22Rv1 (cell line): ENCODE results near the gene PSMA8.
"Not testable (repeated sequence)": the region's sequence is repeated elsewhere in the genome, so short reads cannot be mapped to it uniquely, and the experiment has no call there.

Experiments used
- H3K27ac ChIP-seq: fragments of 450-650 bp; 2 replicates; pipeline ENCODE4 v1.5.1; 2017
- ZFX ChIP-seq: fragments of 450-650 bp; IDR thresholded peaks from 2 replicates; pipeline ENCODE4 v1.6.1; 2017; ENCODE audit warnings: antibody characterized with exemption, borderline replicate concordance
- TF ChIP-seq, protein P1 (sequence below): fragments of 450-650 bp; IDR thresholded peaks from 2 replicates; pipeline ENCODE4 v1.5.1; 2017; ENCODE audit warnings: mild to moderate bottlenecking

The PSMA8 gene

DNA sequence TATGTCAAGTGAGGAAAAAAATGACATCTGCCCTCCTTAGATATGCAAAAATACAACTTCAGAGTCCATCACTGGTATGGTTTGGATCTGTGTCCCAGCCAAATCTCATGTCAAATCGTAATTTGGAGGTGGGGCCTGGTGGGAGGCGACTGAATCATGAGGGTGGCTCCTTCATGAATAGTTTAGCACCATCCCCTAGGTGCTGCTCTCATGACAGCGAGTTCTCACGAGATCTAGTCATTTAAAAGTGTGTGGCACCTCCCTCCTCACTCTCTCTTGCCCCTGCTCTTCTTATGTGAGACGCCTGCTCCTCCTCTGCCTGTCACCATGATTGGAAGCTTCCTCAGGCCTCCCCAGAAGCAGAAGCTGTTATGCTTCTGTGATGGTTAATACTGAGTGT, 5.9 kb upstream of the PSMA8 start:
- no peak for TF ChIP-seq ZFX
- TF ChIP-seq, protein P1, sequence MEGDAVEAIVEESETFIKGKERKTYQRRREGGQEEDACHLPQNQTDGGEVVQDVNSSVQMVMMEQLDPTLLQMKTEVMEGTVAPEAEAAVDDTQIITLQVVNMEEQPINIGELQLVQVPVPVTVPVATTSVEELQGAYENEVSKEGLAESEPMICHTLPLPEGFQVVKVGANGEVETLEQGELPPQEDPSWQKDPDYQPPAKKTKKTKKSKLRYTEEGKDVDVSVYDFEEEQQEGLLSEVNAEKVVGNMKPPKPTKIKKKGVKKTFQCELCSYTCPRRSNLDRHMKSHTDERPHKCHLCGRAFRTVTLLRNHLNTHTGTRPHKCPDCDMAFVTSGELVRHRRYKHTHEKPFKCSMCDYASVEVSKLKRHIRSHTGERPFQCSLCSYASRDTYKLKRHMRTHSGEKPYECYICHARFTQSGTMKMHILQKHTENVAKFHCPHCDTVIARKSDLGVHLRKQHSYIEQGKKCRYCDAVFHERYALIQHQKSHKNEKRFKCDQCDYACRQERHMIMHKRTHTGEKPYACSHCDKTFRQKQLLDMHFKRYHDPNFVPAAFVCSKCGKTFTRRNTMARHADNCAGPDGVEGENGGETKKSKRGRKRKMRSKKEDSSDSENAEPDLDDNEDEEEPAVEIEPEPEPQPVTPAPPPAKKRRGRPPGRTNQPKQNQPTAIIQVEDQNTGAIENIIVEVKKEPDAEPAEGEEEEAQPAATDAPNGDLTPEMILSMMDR, result no peak
- no peak overlapping the region for H3K27ac ChIP-seq

- H3K27ac ChIP-seq, result not testable (repeated sequence)
Measured at GRCh38 chr18:26128192-26128591, 5.5 kb upstream of the PSMA8 start.

DNA sequence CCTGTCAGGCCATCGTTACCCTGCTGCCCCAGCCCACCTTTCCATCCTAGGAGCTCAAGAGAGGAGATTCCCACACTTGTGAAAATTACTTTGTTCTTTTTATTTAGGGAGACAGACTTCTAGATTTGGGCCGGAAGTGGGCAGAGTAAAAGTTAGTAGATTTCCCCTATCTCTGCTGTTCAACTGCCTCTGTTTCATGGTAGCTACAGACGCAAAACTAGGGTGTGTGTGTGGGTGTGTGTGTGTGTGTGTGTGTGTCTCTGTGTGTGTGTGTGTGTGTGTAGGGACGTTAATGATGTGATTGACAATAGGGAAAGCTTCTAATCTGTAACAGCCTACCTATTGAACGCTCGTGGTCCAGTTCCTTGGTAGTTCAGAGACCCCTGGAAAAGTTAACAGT, 438 bp downstream of the PSMA8 start:
- no peak overlapping the region for H3K27ac ChIP-seq
- TF ChIP-seq, protein P1, result no peak
- TF ChIP-seq ZFX, result no peak

DNA sequence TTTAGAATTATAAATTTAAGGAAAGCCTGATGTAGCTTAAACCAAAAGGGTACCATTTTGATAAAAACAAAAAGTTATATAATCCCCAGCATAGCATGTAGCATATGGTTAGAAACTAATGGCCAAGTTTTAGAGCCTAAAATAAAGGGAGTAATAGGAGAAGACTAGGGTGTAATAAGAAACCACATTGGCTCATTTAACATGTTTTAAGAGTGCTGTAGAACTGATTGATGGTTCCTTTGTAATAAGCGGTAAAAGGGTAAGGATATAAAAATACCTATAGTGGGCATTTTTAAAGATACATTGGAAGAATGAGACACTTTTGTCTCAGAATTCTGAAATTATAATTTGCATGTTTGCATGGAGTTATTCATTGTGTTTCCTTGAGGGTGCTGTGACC, 1.9 kb downstream of the PSMA8 start:
- H3K27ac ChIP-seq, result no peak overlapping the region
- TF ChIP-seq, protein P1, result no peak
- no peak for TF ChIP-seq ZFX

- no peak for TF ChIP-seq ZFX
- TF ChIP-seq, protein P1, result no peak
- no peak overlapping the region for H3K27ac ChIP-seq
Measured at GRCh38 chr18:26157326-26157725, 23.7 kb downstream of the PSMA8 start.

DNA sequence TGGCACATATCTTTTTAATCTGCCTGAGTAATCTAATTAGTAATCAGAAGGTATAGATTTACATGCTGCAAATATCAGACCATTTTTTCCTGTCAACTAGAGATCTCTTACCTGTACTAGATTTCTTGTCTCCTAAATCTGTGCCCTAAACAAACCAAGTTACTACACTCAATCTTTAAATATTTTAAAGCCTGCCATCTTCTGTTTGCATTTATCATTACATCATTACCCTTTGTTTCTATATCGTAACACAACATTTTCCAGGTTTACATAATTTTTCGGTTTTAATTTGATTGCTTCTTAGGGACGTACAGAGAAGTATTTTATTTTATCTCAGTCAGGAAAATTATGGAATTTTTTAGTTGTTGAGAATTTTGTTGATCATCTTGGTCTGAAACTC, 25.7 kb downstream of the PSMA8 start:
- TF ChIP-seq ZFX, result no peak
- TF ChIP-seq, protein P1, result peak; percentile 45
- H3K27ac ChIP-seq, result no peak overlapping the region

GRCh38 chr18:26164571-26164970, 30.9 kb downstream of the PSMA8 start:
- no peak overlapping the region for H3K27ac ChIP-seq
- TF ChIP-seq, protein P1, result no peak
- TF ChIP-seq ZFX, result no peak

DNA sequence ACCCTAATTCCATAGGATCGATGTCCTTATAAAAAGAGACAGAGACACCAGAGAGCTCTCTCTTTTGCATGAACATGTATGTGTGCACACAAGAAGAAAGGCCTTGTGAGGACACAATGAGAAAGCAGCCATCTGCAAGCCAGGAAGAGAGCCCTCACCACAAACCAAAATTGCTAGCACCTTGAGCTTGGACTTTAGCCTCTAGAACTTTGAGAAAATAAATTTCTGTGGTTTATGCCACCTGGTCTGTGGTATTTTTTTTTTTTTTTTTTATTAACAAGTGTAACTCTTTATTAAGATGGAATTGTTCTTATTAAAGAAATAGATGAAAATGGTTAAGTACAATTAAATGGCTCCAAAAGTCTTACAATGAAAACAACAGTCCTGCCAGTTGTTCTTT, 33.9 kb downstream of the PSMA8 start:
- H3K27ac ChIP-seq, result not testable (repeated sequence)
